A673 (cell line): ENCODE measurements around the gene RBM20.

Source experiments
- EZH2 ChIP-seq: fragments of 200-600 bp; sonication (generic); IDR thresholded peaks from 2 replicates; pipeline ENCODE4 v1.6.1; 2017; ENCODE audit warnings: borderline replicate concordance, low read depth, mild to moderate bottlenecking, mixed read lengths, antibody characterized with exemption, low read length; ENCODE audit not compliant: poor library complexity, severe bottlenecking
- TF ChIP-seq, protein P1 (sequence below): fragments of 300-800, 200-600 bp; sonication (generic); conservative IDR thresholded peaks from 2 replicates; pipeline ENCODE4 v1.5.1; 2017; ENCODE audit warnings: low read depth, mild to moderate bottlenecking, antibody characterized with exemption, low read length, moderate library complexity, mixed read lengths

DNA sequence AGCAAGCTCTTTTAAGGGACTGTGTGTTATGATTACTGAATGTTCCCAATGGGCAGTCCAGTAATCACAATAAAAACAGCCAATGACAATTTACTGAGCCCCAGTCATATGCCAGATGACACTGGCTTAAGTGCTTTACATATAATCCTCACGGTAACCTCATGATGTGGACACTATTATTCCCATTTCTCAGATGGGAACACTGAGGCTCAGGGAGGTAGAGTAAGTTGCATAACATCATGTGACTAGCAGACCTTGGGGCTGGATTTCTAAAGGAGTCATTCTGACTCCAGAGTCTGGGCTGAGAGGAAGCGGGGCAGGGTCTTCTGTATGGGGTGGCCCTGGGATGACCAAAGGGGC lies 7.6 kb upstream of the RBM20 start:
- TF ChIP-seq, protein P1, sequence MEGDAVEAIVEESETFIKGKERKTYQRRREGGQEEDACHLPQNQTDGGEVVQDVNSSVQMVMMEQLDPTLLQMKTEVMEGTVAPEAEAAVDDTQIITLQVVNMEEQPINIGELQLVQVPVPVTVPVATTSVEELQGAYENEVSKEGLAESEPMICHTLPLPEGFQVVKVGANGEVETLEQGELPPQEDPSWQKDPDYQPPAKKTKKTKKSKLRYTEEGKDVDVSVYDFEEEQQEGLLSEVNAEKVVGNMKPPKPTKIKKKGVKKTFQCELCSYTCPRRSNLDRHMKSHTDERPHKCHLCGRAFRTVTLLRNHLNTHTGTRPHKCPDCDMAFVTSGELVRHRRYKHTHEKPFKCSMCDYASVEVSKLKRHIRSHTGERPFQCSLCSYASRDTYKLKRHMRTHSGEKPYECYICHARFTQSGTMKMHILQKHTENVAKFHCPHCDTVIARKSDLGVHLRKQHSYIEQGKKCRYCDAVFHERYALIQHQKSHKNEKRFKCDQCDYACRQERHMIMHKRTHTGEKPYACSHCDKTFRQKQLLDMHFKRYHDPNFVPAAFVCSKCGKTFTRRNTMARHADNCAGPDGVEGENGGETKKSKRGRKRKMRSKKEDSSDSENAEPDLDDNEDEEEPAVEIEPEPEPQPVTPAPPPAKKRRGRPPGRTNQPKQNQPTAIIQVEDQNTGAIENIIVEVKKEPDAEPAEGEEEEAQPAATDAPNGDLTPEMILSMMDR, result no peak
- no peak for TF ChIP-seq EZH2
